HG03103 (cell line): ENCODE results near the gene BAIAP2.

ENCODE experiments used
- ATAC-seq: cut with Tn5 transposase; IDR thresholded peaks from one replicate; pipeline ENCODE4 v1.9.1; 2021; ENCODE audit warnings: low read depth; ENCODE audit not compliant: unreplicated experiment

The BAIAP2 gene

DNA sequence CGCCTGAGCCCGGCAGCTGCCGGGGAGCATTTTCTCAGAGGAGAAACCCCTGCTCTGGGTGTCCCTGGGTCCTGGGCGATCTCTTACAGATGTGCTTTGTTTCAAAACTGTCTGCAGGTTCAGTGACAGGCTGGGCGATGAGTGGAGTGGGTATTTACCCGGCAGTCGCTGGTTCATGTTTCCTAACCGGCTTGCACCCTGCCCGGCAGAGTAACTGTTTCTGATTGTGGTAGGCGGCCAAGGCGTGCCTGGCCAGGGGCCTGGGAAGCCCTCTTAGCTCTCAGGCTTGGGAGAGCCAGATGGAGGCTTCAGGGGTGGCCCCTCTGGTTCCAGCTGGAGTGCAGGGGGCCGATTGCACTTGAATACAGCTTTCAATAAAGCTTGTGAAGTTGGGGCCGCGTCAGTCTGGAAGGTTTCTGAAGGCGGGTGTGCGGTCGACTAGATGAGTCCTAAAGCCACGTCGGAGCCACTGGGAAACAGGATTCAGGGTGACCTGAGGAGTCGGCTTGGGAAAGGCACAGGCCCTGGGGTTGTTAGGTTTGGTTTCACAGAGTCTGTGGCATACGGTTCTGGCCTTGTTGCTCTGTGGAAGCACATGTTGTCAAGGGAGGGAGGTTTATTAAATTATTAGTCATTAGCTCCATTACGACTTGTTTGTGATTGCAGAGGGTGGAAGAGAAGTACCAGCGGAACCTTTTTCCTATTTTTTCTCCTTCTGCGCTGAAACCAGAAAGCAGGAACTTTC lies 1.4 kb downstream of the BAIAP2 start:
- ATAC-seq, result no peak

DNA sequence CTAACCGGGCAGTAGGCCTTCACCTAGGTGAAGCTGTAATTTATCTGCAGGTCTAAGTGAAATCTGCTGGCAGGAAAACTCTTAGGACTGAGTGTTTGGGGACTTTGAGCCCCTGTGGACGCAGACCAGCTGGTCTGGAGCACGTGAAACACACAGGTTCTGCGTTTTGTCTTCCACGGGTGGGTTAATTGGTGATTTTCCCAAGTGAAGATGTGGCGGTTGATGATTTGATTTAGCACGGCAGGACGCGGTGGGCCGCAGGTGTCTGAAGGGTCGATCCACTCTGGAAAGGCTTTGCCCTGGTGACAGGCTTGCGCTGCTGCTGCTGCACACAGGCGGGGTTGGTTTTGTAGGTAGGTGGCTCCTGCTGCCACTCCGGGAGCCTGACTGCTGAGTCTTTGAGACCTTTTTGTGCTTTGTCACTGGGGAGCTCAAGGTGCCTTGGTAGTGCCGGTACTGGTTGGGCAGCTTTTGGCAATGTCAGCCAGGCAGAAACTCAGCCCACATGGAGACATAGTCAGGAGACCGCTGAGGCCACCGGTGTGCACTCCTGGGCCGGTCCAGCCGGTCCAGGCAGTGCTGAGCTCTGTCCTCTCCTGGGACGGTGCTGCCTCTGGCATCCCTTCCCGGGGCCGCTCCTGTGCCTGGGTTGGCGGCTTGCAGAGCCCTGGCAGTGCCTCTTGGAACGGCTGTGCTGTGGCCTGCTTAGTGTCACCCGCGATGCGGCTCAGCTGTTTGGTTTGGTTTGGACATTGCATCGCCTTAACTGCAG lies 2.3 kb downstream of the BAIAP2 start:
- ATAC-seq, result no peak

DNA sequence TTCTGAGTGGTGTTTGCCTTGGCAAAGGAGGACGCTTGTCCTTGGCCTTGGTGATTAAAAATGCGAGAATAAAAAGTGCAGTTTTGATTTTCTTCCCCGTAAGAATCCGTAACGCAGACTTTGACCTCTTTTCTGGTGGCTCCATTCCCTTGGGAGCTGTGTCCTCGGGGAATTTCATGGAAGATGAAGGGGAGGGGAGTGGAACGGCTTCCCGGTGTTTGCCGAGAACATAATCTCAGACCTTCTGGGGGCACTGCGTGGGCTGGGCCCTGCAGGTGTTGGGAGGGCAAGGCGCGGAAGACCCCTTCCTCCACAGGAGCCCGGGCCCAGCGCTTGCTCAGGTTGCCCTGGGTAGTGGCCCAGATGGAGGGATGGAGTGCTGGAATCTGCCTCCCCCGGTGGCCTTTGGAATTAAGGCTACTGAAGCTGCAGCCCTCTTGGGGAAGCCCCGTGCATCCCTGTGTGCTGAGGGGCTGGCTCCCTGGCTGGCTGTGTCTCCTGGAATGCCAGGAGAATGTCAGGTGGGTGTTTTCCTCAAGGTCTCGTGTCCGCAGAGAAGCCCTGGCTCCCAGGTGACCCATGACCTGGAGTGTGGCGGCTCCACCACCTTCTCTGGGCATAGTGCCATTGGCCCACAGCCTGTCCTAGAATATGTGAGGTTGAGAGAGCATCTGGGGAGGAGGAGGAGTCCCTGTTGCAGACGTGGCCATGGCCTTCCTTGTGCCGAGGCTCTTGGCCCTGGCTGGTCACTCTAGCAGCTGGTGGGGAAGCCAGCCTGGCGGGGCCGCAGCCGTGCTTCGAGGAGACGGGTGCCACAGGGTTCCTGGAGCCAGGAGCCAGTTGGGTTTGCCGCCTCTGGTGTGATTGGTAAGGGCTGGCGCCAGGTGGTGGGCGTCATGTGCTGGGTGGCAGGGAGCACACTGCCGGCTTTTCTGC lies 3.1 kb downstream of the BAIAP2 start:
- no peak for ATAC-seq

DNA sequence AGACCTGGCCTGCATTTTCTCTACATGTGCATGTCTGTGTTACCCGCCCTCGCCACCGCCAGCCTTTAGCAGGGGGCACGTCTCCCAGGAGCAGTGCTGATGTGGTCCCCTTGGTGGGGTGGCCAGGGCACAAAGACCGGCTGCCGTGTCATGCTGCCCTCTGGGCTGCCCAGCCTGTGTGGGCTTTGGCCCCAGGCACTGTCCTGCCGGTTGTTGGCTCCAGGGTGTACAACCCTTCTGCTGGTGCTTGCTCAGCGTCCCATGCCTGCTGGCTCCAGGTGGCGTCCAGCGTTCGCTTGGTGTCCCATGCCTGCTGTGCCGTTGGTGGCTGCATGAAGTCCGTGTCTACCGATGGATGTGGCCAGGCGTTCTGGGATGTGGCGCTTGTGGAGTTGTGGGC lies 4.1 kb downstream of the BAIAP2 start:
- ATAC-seq, result no peak

DNA sequence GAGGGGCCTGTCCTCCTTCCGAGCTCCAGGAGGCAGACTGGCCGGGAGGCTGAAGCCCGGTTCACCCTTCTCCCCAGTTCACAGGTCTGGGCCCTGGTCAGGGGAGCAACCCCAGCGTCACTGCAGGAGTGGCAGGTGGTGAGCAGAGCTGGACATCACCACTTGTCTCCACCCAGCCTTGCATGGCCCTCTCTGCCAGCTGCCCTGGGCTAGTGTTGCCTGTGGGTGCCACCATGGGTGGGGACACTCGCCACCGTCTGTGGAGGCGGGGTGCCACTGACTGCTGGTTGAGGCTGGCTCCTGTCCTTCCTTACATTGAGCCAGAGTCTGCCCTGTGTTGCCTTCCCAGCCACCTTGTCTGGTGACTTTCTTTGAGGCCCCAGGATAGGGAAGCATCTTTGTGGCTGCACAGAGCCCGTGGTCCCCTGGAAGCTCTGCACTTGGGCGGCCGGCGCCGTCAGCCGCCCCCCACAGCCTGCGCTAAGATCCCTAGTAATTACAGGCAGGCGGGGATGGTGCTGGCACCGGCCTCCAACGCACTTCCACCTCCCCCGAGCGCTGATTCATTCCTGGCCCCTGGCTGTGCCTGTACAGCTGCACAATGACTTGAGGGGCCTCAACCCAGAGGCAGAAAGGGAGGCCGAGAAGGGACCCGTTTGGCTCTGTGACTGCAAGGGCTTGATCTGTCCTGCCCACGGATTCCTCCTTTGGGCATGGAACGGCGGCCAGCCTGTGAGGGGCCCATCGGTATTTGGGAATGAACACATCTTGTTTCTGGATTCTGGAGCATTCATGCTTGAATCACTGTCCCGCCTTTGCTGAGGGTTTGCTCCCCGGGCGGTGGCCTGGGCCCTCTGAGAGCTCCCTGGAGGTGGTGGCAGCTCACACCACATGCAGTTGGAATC lies 5.2 kb downstream of the BAIAP2 start:
- ATAC-seq, result no peak

DNA sequence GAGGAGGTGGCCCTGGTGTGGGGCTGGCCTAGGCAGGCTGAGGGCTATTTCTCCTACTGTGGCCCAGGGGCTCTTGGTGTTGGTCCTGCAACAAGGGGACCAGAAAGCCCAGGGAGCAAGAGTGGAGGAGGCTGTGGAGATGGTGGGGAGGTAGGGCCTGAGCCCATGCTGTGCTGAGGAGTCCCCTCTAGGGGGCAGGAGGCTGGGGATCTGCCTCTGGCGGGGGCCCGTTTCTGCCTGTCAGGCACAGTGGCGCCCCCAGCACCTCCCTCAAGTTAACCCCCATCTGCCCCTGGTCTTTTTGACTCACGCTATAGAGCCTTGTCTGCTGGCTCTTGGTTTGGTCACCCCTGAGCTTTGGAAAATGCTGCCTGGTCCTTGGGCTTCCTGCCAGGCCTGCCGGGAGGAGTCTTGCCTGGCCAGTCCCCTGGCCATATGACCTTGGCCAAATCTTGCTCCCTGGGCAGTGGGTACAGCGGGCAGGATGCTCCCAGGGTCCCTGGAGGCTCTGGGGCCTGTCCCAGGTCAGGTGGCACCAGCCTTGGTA lies 5.9 kb downstream of the BAIAP2 start:
- ATAC-seq, result no peak

DNA sequence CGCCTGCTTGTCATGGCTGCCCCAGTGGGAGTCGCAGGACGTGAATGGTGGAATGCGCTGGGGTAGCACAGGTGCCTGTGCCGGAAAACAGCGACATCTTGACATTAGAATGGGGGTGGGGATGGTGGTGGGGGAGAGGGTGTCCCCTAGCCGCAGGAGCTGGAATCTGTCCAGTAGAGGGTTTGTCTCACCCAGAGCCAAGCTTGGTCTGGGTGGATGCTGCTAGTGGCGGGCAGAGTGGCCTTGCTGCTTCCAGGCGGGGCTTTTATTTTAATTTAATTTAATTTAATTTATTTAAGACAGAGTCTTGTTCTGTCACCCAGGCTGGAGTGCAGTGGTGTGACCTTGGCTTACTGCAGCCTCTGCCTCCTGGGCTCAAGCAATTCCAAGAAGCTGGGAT lies 7.7 kb downstream of the BAIAP2 start:
- ATAC-seq, result no peak

DNA sequence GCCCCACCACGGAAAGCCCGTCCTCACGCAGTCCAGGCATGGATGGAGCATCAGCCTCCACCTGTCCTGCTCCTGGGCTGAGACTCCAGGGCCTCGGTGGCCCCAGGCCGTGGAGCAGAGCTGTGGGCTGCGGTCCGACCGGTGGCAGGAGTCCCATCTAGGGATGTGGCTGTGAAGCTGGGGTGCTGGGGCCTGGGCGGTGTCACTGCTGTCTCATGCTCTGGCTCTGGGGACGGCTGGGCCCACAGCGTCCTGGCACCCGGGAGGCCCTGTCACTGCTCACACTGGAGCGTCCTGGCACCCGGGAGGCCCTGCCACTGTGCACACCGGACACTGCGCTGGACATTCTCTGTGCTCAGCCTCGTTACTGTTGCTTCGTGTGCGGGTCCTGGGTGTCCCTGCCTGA lies 8.4 kb downstream of the BAIAP2 start:
- ATAC-seq, result no peak

DNA sequence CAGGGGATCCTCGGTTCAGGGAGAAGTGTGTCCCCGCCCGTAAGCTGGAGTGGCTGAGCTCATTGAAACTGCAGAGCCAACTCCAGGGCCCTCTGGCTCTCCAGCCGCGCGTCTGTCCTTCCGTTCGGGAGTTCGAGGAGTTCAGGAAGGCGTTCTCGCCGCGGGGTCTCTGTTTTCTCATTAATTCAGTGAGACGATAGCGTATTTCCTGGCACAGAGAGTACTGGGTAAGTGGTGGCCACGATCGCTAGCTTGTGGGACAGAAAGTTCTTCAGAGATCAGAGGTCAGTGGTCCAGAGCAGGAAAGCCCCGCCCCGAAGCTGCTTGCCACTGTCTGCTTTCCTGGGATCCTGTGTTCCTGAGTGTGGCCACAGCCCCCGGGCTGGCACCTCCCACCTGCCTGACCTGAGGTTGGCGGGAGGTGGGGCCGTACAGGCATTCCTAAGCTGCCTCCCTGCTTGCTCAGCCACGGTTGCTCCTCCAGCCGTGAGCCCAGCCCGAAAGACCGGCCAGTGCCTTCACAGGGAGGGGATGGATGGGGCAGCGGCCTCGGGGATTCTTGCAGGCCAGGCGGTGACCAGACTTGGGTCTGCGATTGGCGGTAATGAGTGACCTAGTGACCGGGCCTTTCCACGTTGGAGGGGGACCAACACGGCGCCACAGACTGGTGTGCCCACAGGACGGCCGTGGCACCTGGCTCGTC lies 8.9 kb downstream of the BAIAP2 start:
- no peak for ATAC-seq

DNA sequence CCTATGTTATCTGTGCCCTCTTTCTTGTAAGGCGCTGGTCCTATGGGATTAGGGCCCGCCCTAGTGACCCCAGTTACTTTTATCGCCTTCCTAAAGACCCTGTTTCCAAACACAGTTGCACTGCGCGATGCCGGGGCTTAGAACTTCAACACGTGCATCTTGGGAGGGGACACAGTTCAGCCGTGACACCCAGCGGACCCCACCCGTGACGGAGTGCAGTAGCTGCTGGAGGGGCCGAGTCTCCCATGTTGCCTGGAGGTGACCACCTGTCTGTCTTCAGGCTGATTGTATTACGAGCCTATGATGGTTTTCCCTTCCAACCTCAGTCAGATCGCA lies 9.4 kb downstream of the BAIAP2 start:
- ATAC-seq, result no peak

DNA sequence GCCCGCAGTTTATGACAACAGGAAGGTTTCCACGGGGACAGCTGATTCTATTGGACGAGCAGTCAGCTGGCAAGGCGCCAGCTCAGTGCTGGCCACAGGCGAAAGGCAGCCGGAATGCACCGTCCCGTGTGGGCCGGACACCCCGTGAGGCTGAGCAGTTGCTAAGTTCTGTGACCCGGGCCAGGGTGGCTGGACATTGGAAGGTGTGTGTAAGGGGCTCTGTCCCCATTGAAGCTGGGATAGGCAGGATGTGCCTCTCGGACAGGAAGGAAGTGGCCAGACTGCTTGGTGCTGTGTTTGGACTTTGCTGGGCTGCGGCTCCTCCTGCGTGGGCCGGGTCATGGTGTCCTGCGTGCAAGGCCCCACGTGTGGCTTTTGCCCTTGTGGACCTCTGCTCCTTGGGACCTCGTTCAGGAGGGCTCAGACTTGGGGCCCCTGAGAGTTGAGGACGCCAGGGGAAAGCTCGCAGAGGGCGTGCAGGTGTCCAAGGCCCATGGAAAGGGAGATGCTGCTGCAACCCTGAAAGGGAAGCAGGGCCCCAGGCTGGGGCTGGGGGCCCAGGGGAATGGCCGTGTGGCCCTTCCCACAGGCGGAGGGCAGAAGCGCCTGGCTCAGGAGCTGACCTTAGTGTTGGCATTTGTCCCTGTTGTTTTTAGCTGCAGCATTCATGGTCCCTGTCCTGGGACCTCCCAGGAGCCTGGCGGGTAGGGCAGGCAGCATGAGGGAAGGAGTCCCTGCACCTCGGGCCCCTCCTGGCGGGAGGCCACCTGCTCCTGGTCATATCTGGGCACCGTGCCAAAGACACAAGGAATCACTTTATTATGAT lies 10.0 kb downstream of the BAIAP2 start:
- ATAC-seq, result no peak

DNA sequence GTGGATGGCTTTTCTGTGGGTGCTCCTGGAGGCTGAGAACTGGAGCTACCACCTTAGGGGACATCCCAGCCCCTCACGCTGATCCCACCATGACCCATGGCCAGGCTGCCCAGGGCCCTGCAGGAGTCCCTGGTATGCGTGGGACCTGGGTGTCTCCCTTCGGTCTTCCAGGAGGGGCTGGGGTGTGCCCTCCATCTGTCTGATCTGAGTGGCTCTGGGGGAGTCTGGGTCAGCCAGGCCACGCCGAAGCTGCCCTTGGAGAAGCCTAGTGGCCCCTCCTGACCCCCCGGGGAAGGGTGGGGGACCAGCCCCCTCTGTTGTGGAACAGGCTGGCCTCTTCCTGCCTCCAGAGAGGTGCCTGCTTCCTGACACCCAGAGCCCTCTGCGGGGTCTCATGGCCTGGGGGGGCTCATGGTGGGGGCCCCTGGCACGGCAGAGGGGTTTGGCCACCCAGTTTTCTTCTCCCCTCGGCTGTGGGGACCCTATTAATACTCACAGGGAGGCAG lies 10.7 kb downstream of the BAIAP2 start:
- no peak for ATAC-seq

DNA sequence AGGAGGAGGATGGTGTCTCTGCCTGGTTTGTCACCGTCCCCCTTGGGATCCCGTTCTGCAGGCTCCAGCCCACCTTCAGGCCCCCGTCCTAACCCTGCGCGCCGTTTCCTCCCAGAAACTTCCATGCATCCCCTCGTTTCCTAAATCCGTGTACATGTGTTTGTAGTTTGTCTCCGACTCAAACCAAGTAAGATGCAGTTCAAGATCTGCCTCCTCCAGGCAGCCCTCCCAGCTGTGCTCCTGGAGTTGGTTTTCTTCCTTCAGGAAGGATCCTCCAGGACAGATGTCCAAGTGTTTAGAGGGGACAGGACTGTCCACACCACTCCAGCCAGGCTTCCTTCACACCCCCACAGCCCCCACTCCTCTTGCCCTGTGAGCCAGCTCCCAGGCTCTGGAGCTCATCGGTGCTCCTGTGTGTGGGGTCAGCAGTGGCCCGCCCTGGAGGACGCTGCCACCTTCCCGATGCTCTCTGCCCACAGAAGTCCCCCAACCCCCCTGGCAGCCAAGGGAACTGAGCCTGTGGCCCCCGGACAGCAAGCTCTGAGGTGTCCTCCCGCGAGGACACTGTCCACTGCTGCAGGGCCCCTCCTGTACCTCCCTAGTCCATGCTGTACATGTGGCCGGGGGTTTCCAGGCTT lies 11.3 kb downstream of the BAIAP2 start:
- ATAC-seq, result no peak

DNA sequence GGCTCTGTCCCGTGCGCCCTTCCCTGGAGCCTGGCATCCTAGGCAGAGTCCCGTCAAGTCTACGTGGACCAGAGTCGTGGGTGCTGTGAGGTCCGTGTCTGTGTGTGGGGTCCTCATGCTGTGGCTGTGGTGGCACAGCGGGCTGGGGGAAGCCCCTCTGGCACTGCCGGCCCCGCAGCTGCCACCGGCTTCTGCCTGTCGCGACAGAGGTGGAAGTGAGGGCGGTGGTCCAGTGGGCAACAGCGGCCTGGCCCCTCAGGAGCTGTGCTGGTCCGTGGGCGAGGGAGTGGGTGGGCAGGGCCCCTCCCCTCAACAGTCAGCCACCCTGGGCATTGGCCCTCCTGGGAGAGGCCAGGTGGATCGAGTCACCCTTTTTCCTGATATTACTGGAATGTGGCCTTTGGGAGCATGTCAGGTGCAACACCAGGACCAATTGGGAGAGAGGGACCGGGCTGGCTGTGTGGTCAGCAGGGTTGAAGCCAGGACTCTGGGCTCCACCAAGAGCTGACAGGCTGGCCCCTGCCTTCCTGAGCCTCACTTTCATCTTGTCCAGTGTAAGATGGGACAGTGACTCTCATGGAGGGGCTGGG lies 11.9 kb downstream of the BAIAP2 start:
- ATAC-seq, result no peak

DNA sequence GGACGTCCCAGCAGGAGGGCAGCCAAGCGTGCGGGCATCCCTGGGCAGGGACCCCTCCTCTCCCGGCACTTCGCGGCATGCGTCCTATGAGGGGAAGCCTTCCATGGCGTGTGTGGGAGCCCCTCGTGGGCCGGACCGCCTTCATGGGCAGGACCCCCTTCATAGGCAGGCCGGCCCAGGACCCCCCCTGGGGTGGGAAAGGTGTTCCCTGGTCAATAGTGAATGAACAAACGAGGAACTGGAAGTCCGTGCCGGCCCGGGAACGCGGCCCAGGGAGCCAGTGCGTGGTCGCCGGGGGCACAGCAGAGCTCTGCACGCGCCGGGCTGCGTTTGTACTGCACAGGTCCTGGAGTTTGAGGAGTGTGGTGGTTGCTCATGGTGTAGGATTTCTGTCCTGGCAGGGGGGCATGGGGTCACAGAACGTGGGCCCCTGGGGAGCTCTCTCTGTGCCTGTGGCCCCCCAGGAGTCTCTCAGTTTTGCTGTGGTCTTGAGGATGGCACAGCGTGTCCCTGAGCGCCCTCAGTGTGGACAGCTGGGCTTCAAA lies 13.9 kb downstream of the BAIAP2 start:
- no peak for ATAC-seq

DNA sequence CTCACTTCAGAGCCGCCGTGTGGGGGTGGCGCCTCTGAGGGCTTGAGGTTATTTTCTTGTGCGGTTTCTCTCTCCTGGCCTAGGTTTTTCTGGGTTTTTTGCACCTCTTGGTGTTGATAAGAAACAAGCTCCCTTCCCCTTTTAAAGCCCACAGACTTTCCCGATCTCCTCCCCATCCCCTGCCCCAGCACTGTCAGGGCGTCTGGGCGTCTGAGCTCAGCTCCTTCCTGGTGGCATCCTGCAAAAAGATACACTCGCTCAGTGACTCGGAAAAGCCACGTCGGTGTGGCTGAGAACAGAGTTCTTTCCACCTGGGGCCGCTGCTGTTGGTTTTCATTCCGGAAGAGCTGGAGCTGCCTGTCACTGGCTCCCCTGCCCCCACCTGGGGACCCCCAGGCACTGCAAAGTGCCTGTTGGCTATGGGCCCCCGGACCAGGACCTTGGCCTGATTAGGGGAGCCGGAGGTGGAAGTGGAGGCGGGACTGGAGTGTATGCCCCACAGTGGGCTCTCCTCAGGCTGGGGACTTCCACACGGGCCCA lies 14.5 kb downstream of the BAIAP2 start:
- ATAC-seq, result no peak

DNA sequence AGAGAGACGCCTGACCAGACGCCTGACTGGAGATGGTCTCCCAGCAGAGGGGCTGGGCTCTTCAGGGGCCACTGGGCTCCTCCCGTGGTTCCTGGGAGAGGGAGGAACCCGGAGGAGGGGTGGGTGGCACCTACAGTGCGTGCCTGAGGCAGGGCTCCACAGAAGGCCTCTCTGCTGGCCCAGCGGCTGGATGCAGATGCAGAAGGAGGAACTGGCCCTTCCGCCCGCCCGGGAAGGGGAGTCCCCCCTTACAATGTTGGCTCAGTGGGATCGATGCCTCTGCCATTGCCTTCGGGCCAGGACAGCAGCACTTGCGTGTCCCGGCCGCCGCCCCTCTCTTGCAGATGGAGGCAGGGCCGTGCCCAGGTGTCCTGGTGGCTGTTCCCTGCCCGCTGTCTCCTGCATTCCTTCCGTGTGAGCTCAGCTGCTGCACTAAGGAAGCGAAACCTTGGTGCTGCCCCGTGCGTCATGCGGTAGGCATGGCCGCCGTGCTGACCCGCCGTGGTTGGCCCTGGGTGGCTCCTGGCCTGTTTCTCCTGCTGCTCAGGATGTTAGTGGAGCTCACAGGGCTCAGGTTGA lies 15.1 kb downstream of the BAIAP2 start:
- no peak for ATAC-seq
